ENCODE data around the gene FYCO1. TPM values are rescaled to one million over a fixed set of nuclear protein-coding genes. Genes with fewer than 3 reads are reported as not detected.

The FYCO1 gene
- total and polyA plus RNA-seq, 10 of the 15 experiments (the other 5 are each of a cell fraction or from before 2014, with no cell fraction given), result 1.5 to 8.4 (median 6.5) TPM

- H3K9me3 ChIP-seq (replicated peaks; ENCODE audit: control insufficient read depth, insufficient read depth, low read length), result no peaks in the 10 kb centered on the region; the same call in 2 of the 3 replicates
- no peaks in the 10 kb centered on the region; the same call in 1 of the 2 replicates for H3K4me1 ChIP-seq (ENCODE audit: control insufficient read depth, insufficient read depth, low read length)
- WGBS (ENCODE audit: insufficient coverage, insufficient replicate concordance, low lambda C conversion rate, missing lambda C conversion rate), result 96% methylated on average over 4 of the region's 4 CpGs
- ChIA-PET POLR2A (no interaction called here), RAD21 (ENCODE audit: unreplicated experiment) (interaction anchor here (0.8 to 5.1 kb wide), 4 partner anchors 12 to 275 kb away, joined by 3 to 33 read pairs (median 13); no protein-coding TSS in a partner anchor), SMC1A (ENCODE audit: uncharacterized antibody, unreplicated experiment) (interaction anchor here (2.1 to 21.6 kb wide), 4 partner anchors 12 to 438 kb away, joined by 6 to 523 read pairs (median 54); partner anchors contain the start of gene CCR5), CTCF (interaction anchor here (0.9 to 11.2 kb wide), 6 partner anchors 12 to 421 kb away, joined by 3 to 189 read pairs (median 4); no protein-coding TSS in a partner anchor)
- no peak overlapping the region for H3K4me2 ChIP-seq (ENCODE audit: control insufficient read depth, insufficient read depth)
- FAIRE-seq, result no peak
- H3K27ac ChIP-seq (ENCODE audit: control insufficient read depth, insufficient read depth), result no peak overlapping the region
- peaks cover 3% of the 10 kb centered on the region; the same call in 1 of the 2 replicates for H4K20me1 ChIP-seq (ENCODE audit: control insufficient read depth, insufficient read depth)
- BruUV-seq (replicated peaks), result no TSS peak
- no peak for DNase-seq (ENCODE audit: low read depth, low spot score)
- ATAC-seq, result no peak
- no peak overlapping the region for H3K4me3 ChIP-seq
- no peaks in the 10 kb centered on the region for H3K27me3 ChIP-seq (replicated peaks in 1 of 2; ENCODE audit: control insufficient read depth in 2 of 2, insufficient read depth in 2 of 2, low read length in 1 of 2)
- H3K36me3 ChIP-seq (ENCODE audit: control insufficient read depth in 2 of 2, insufficient read depth in 2 of 2, low read length in 1 of 2), result peaks cover 9 to 11% of the 10 kb centered on the region in 2 experiments
- no peak overlapping the region for H3K9ac ChIP-seq (ENCODE audit: control insufficient read depth, insufficient read depth, low read length)
- no peak overlapping the region for H2AFZ ChIP-seq (ENCODE audit: control insufficient read depth, low read depth, low read length)
- intact Hi-C loops (cut with micrococcal nuclease; ENCODE audit: unreplicated experiment) (no loop called here), in situ Hi-C loops (cut with MboI) (loop anchor here (5.0 kb wide), 1 partner anchor 420 kb away; no protein-coding TSS in a partner anchor)
- H3K79me2 ChIP-seq (ENCODE audit: control insufficient read depth, insufficient read depth, low read length), result no peaks in the 10 kb centered on the region
- TF ChIP-seq RELB (IDR thresholded peaks at IDR 0.05; ENCODE audit: low read depth) (no peak), E2F8 (IDR thresholded peaks at IDR 0.05; ENCODE audit: low read depth, partially characterized antibody) (no peak), ASH2L (IDR thresholded peaks at IDR 0.05; ENCODE audit: borderline replicate concordance, low read depth) (no peak), SMC3 (IDR thresholded peaks at IDR 0.05; ENCODE audit: borderline replicate concordance, low read length) (no peak), HDAC2 (IDR thresholded peaks at IDR 0.05) (no peak), TARDBP (IDR thresholded peaks at IDR 0.05; ENCODE audit: borderline replicate concordance) (no peak), TCF3 (IDR thresholded peaks at IDR 0.05; ENCODE audit: borderline replicate concordance, insufficient read depth, low read depth, low read length) (no peak)
- TF ChIP-seq, protein P1, sequence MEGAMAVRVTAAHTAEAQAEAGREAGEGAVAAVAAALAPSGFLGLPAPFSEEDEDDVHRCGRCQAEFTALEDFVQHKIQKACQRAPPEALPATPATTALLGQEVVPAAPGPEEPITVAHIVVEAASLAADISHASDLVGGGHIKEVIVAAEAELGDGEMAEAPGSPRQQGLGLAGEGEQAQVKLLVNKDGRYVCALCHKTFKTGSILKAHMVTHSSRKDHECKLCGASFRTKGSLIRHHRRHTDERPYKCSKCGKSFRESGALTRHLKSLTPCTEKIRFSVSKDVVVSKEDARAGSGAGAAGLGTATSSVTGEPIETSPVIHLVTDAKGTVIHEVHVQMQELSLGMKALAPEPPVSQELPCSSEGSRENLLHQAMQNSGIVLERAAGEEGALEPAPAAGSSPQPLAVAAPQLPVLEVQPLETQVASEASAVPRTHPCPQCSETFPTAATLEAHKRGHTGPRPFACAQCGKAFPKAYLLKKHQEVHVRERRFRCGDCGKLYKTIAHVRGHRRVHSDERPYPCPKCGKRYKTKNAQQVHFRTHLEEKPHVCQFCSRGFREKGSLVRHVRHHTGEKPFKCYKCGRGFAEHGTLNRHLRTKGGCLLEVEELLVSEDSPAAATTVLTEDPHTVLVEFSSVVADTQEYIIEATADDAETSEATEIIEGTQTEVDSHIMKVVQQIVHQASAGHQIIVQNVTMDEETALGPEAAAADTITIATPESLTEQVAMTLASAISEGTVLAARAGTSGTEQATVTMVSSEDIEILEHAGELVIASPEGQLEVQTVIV (IDR thresholded peaks at IDR 0.05; ENCODE audit: borderline replicate concordance, partially characterized antibody), result no peak
- TF ChIP-seq, protein P2, sequence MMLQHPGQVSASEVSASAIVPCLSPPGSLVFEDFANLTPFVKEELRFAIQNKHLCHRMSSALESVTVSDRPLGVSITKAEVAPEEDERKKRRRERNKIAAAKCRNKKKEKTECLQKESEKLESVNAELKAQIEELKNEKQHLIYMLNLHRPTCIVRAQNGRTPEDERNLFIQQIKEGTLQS (IDR thresholded peaks at IDR 0.05; ENCODE audit: borderline replicate concordance, extremely low read depth, low read depth, low read length), result no peak
- TF ChIP-seq, protein P3, sequence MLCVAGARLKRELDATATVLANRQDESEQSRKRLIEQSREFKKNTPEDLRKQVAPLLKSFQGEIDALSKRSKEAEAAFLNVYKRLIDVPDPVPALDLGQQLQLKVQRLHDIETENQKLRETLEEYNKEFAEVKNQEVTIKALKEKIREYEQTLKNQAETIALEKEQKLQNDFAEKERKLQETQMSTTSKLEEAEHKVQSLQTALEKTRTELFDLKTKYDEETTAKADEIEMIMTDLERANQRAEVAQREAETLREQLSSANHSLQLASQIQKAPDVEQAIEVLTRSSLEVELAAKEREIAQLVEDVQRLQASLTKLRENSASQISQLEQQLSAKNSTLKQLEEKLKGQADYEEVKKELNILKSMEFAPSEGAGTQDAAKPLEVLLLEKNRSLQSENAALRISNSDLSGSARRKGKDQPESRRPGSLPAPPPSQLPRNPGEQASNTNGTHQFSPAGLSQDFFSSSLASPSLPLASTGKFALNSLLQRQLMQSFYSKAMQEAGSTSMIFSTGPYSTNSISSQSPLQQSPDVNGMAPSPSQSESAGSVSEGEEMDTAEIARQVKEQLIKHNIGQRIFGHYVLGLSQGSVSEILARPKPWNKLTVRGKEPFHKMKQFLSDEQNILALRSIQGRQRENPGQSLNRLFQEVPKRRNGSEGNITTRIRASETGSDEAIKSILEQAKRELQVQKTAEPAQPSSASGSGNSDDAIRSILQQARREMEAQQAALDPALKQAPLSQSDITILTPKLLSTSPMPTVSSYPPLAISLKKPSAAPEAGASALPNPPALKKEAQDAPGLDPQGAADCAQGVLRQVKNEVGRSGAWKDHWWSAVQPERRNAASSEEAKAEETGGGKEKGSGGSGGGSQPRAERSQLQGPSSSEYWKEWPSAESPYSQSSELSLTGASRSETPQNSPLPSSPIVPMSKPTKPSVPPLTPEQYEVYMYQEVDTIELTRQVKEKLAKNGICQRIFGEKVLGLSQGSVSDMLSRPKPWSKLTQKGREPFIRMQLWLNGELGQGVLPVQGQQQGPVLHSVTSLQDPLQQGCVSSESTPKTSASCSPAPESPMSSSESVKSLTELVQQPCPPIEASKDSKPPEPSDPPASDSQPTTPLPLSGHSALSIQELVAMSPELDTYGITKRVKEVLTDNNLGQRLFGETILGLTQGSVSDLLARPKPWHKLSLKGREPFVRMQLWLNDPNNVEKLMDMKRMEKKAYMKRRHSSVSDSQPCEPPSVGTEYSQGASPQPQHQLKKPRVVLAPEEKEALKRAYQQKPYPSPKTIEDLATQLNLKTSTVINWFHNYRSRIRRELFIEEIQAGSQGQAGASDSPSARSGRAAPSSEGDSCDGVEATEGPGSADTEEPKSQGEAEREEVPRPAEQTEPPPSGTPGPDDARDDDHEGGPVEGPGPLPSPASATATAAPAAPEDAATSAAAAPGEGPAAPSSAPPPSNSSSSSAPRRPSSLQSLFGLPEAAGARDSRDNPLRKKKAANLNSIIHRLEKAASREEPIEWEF (IDR thresholded peaks at IDR 0.05; ENCODE audit: insufficient replicate concordance, low read depth, low read length), result no peak
Observed at GRCh38 chr3:45932112-45932511, 63.5 kb downstream of the FYCO1 start.

Measured in GM12878 (cell line).